ENCODE data around the gene KIRREL1. TPM values are rescaled to one million over a fixed set of nuclear protein-coding genes. Genes with fewer than 3 reads are reported as not detected.

Gene KIRREL1
- total and polyA plus RNA-seq, 2 experiments from 2014 or later, result 5.1 to 35.2 TPM

DNA sequence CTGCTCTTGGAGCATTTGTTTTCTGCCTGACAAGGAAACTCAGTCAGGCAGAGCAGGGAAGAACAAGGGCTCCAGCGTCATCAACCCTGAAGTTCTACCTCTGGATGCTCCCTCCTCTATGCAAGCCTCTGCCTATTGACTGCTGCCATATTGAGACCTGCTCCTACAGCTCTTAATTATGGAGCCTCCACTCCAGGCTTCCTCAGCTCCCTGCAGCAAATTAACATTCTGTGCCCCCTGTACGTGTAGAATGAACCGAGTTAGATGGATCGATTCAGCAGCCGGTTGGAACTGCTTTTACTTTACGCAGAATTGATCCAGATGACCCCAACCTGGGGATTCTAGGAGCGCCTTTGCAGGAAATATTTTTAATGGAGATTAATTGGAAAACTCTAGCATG lies 68.7 kb downstream of the KIRREL1 start (continued):
- TF ChIP-seq, protein P1, sequence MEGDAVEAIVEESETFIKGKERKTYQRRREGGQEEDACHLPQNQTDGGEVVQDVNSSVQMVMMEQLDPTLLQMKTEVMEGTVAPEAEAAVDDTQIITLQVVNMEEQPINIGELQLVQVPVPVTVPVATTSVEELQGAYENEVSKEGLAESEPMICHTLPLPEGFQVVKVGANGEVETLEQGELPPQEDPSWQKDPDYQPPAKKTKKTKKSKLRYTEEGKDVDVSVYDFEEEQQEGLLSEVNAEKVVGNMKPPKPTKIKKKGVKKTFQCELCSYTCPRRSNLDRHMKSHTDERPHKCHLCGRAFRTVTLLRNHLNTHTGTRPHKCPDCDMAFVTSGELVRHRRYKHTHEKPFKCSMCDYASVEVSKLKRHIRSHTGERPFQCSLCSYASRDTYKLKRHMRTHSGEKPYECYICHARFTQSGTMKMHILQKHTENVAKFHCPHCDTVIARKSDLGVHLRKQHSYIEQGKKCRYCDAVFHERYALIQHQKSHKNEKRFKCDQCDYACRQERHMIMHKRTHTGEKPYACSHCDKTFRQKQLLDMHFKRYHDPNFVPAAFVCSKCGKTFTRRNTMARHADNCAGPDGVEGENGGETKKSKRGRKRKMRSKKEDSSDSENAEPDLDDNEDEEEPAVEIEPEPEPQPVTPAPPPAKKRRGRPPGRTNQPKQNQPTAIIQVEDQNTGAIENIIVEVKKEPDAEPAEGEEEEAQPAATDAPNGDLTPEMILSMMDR (conservative IDR thresholded peaks at IDR 0.05; ENCODE audit: low read depth in 2 of 2), result no peak
- TF ChIP-seq EZH2phosphoT487 (IDR thresholded peaks at IDR 0.05; ENCODE audit: unreplicated experiment) (no peak), ZNF331 (CRISPR knock-in tag; IDR thresholded peaks at IDR 0.05; ENCODE audit: low read depth) (no peak), STAT1 (IDR thresholded peaks at IDR 0.05; ENCODE audit: unreplicated experiment) (no peak)
- TF ChIP-seq, protein P2, sequence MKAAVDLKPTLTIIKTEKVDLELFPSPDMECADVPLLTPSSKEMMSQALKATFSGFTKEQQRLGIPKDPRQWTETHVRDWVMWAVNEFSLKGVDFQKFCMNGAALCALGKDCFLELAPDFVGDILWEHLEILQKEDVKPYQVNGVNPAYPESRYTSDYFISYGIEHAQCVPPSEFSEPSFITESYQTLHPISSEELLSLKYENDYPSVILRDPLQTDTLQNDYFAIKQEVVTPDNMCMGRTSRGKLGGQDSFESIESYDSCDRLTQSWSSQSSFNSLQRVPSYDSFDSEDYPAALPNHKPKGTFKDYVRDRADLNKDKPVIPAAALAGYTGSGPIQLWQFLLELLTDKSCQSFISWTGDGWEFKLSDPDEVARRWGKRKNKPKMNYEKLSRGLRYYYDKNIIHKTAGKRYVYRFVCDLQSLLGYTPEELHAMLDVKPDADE (IDR thresholded peaks at IDR 0.05), result no peak

GRCh38 chr1:158067662-158068061 lies 74.2 kb downstream of the KIRREL1 start:
- Histone ChIP-seq H2AFZ (no peak overlapping the region), H3F3A (replicated peaks; ENCODE audit: low read depth) (no peaks in the 10 kb centered on the region), H3K27ac (ENCODE audit: low read depth) (no peak overlapping the region), H3K9me2 (ENCODE audit: insufficient read depth) (no peaks in the 10 kb centered on the region), H3K4me3 (no peak overlapping the region), H3K4me1 (ENCODE audit: insufficient read depth) (peaks cover 5% of the 10 kb centered on the region; the same call in 1 of the 2 replicates), H4K20me1 (replicated peaks; ENCODE audit: insufficient read depth) (peaks cover 5% of the 10 kb centered on the region; the same call in 1 of the 2 replicates), H3K79me2 (replicated peaks; ENCODE audit: insufficient read depth) (peaks cover 39% of the 10 kb centered on the region), H3K36me3 (ENCODE audit: insufficient read depth) (no peaks in the 10 kb centered on the region), H3K27me3 (ENCODE audit: insufficient read depth) (no peaks in the 10 kb centered on the region), H3K4me2 (no peak overlapping the region)
- DNase-seq (ENCODE audit: low spot score) (no peak), ATAC-seq (no peak)
- Mint-ChIP-seq H3K9me3 (no peaks in the 10 kb centered on the region), H3K4me1 (peaks cover 55% of the 10 kb centered on the region), H3K27ac (no peak overlapping the region), H3K27me3 (ENCODE audit: insufficient read depth, low read depth, poor library complexity) (peaks cover 8% of the 10 kb centered on the region), H3K4me3 (no peak overlapping the region), H3K36me3 (ENCODE audit: low read depth) (peaks cover 11% of the 10 kb centered on the region; the same call in 2 of the 3 replicates)
- TF ChIP-seq NANOG (IDR thresholded peaks at IDR 0.05; ENCODE audit: borderline replicate concordance), result no peak

DNA sequence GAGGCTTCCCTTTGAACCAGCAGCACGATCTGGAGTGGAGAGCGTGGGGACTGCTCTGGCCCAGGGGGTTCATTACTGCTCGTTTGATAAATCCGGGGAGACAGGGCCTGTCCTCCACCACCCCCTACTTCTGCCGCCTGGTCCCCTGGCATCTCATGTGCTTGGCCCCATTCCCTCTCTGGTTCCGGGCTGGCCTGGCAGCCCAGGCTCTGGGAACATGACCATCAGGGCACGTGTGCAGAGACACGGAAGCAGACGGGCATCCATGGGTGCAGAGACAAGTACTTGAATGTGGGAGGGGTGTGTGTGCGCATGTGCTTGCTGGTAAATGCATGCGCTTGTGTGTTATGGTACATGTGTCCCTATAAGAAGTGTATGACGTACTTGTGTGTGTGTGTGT lies 75.5 kb downstream of the KIRREL1 start:
- H2AFZ ChIP-seq, result no peak overlapping the region
- no peaks in the 10 kb centered on the region for H3K36me3 ChIP-seq (ENCODE audit: insufficient read depth)
- no peaks in the 10 kb centered on the region; the same call in 1 of the 2 replicates for H3K9me2 ChIP-seq (ENCODE audit: insufficient read depth)
- no peaks in the 10 kb centered on the region for H3K27me3 ChIP-seq (ENCODE audit: insufficient read depth)
- H3K4me3 ChIP-seq, result no peak overlapping the region
- Mint-ChIP-seq H3K27me3 (ENCODE audit: insufficient read depth, low read depth, poor library complexity) (peaks cover 8% of the 10 kb centered on the region), H3K4me1 (peaks cover 66% of the 10 kb centered on the region), H3K36me3 (ENCODE audit: low read depth) (peaks cover 5% of the 10 kb centered on the region; the same call in 1 of the 3 replicates), H3K4me3 (no peak overlapping the region), H3K9me3 (no peaks in the 10 kb centered on the region), H3K27ac (0 out of 2 replicates have a peak overlapping the region, but pooled peaks have one; percentile 3)
- no peak overlapping the region for H3K27ac ChIP-seq (ENCODE audit: low read depth)
- H3K4me1 ChIP-seq (ENCODE audit: insufficient read depth), result peaks cover 16% of the 10 kb centered on the region
- ATAC-seq (no peak), DNase-seq (ENCODE audit: low spot score) (no peak)
- no peak overlapping the region for H3K4me2 ChIP-seq
- peaks cover 35% of the 10 kb centered on the region for H3K79me2 ChIP-seq (replicated peaks; ENCODE audit: insufficient read depth)
- H3F3A ChIP-seq (replicated peaks; ENCODE audit: low read depth), result no peaks in the 10 kb centered on the region
- H4K20me1 ChIP-seq (replicated peaks; ENCODE audit: insufficient read depth), result no peaks in the 10 kb centered on the region; the same call in 1 of the 2 replicates
- TF ChIP-seq EZH2 (IDR thresholded peaks at IDR 0.05; ENCODE audit: low read depth, unreplicated experiment), result no peak
- TF ChIP-seq, protein P1 (conservative IDR thresholded peaks at IDR 0.05; ENCODE audit: low read depth in 2 of 2), result no peak
- no peak for TF ChIP-seq CREB1 (CRISPR knock-in tag; IDR thresholded peaks at IDR 0.05; ENCODE audit: low read depth)
- no peak for TF ChIP-seq EZH2phosphoT487 (IDR thresholded peaks at IDR 0.05; ENCODE audit: unreplicated experiment)
- no peak for TF ChIP-seq JUNB (IDR thresholded peaks at IDR 0.05; ENCODE audit: unreplicated experiment)
- TF ChIP-seq STAT1 (IDR thresholded peaks at IDR 0.05; ENCODE audit: unreplicated experiment), result no peak

Data from GM23338 (cell line).